GM13976 (cell line): ENCODE data around the gene NTRK2.

Experiments used
- DNase-seq: peaks from one replicate; pipeline ENCODE4 v3.0.0; 2012; ENCODE audit warnings: low spot score
- in situ Hi-C: fragments of 300-500 bp; cut with MboI; formaldehyde crosslinking; loops from one replicate; pipeline ENCODE4 v1.12.0; 2022; ENCODE audit warnings: low sequenced_read_pairs, mixed read lengths, inconsistent platforms; ENCODE audit not compliant: unreplicated experiment
- TF ChIP-seq, protein P1 (sequence below): IDR thresholded peaks from 2 replicates; pipeline ENCODE4 v1.5.1; 2012; ENCODE audit warnings: borderline replicate concordance, mild to moderate bottlenecking; ENCODE audit not compliant: insufficient read depth; ENCODE audit errors: extremely low read depth, missing control alignments, control extremely low read depth

The NTRK2 gene

DNA sequence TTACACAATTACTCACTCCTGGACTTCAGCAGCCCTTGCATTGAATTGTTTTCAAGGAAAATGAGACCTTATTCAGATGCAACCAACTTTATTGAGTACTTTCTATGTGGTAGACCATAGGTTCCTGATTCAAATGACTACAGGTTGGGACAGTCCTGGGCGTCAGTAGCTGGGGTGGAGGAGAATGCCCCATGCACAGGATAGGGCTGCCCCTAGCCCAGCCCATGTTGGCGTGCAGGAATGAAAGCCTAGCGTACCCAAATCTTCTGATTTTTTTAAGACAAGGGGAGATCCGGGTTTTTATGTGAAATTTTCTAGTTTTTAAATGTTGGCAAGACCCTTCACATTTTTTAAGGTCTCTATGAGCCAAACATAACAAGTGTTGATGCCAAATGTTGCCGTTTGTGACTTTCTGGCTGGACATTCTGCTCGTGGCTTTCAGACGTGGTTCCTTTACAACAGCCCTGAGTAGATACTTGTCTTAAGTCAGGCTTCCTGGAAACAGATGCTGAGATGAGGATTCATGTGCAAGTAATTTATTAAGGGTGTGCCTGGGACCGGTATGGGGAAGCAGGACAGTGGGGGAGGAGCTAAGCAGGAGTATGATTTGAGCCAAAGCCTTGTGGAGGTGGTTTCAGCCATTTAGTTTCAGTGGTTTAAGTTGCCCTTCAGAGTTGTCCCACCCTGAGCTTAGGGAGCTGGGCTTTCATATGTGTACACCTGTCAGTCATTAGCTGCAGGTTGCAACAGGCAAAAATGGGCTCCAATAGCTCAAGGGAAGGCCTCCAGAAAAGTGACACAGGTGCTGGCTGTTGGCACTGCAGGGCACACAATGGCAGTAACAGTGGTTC is 154.1 kb downstream of the NTRK2 start:
- in situ Hi-C loops = no loop called here
- TF ChIP-seq, protein P1, sequence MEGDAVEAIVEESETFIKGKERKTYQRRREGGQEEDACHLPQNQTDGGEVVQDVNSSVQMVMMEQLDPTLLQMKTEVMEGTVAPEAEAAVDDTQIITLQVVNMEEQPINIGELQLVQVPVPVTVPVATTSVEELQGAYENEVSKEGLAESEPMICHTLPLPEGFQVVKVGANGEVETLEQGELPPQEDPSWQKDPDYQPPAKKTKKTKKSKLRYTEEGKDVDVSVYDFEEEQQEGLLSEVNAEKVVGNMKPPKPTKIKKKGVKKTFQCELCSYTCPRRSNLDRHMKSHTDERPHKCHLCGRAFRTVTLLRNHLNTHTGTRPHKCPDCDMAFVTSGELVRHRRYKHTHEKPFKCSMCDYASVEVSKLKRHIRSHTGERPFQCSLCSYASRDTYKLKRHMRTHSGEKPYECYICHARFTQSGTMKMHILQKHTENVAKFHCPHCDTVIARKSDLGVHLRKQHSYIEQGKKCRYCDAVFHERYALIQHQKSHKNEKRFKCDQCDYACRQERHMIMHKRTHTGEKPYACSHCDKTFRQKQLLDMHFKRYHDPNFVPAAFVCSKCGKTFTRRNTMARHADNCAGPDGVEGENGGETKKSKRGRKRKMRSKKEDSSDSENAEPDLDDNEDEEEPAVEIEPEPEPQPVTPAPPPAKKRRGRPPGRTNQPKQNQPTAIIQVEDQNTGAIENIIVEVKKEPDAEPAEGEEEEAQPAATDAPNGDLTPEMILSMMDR = no peak
- no peak for DNase-seq

DNA sequence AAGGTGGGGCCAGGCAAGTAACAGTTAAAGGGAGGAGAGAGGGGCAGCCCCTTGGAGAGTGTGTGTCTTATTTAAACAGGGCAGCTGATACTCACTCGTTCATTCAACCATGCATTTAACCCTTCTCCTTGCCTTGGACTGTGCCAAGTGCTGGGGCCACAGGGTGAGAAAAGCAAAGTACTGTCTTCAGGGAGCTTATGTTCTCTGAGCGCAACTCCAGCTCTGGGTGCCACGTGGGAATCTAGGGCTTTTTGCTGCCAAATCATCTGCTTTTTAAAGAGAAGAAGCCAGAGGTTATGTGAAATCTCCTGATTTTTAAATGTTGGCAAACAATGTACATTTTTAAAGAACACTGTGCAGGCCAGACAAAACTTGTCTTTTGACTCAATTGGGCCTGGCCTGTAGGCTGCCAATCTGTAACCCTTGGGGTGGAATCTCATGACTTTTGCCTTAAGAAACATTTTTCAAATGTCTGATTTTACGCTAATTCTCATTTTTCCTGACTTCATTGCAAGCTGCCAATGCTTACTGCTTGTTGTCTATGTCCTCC is 157.8 kb downstream of the NTRK2 start:
- TF ChIP-seq, protein P1 = no peak
- DNase-seq = no peak
- in situ Hi-C loops = no loop called here

DNA sequence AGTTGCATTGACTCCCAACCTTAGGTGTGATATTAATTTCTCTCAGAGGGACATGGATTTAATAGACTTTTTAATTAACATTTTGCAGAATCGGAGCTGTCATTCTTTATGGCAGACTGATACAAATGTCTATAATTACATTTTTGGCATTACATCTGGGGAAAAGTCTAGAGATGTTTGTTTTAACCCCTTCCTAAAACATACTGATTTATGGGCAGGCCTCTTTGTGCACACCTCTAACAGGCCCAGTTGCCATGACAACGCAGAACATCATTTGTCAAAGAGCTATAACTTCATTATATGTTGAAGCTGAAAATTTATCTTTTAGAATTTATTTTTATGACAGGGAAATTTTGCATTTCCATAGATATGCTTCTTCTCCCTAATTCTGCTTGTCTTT is 158.5 kb downstream of the NTRK2 start:
- TF ChIP-seq, protein P1 = no peak
- no peak for DNase-seq
- in situ Hi-C loops = no loop called here

DNA sequence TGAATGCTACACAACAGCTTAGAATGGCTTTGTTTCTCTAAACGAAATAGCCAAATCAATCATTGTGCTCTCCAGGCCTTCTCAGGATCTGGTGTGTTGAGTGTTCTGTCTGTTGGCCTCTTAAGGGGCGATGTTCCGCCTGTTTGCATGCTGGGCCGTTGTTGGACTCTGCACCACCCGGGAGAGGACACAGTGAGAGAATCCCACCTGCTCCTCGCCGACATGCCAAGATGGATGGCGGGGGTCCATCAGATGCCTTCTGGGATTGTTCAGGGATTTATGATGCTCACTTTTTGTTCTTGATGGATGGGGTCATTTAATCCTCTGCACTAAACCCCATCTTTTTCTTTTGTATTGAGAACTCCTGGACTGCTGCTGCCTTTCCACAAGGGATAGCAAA is 159.9 kb downstream of the NTRK2 start:
- TF ChIP-seq, protein P1 = no peak
- DNase-seq = no peak
- in situ Hi-C loops = no loop called here

DNA sequence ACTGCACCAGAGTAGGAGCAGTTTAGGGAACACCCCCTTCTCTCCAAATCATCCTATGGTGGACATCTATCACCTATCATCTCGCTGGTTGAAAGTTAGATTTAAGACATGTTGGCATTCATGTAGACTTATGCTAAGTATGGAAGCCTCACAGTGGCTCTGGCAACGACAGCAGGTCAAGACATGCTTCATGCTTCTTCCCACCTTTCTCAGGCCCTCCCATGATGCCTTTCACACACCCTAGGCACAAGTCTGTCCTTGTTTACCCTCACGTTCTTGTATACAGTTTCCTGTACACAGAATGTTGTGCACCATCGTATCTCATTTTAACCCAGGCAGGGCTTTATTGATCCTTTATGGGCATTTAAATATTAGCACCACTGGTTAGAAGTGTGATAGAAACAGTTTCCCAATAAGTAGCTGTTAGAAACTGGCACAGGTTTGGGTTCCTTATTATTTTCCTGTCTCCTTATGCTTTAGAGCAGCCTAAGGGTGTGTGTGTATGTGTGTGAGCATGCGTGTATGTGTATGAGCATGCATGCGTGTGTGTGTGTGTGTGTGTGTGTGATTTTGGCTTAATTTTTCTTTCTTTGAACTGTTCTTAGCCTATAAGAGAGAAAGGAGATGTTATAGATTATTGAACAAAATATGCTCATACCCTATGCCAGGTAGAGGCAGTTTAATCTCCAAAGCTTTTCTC is 160.6 kb downstream of the NTRK2 start:
- in situ Hi-C loops = no loop called here
- no peak for DNase-seq
- TF ChIP-seq, protein P1 = no peak

DNA sequence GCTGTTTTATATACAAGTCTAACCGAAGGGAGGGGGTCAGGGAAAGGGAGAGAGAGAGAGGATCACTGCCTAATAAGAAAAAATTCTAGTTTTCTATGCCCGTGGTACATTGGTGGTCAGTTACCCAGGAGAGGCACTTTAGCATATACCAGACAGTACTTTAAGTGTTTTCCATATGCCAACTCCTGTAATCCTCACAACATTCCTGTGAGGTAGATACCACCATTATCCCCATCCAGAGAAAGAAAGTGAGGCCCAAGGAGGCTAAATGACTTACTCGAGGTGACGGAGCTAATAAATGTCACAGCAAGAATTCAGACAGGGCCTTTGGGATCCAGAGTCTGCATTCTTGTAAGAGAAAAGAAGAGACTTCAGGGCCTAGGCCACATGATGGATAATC is 161.8 kb downstream of the NTRK2 start:
- DNase-seq = no peak
- TF ChIP-seq, protein P1 = no peak
- in situ Hi-C loops = no loop called here
